SK-N-MC (cell line): ENCODE results near the gene FOXC1.

Experiments
- EZH2 ChIP-seq: fragments of 200-600 bp; sonication (generic); IDR thresholded peaks from one replicate; pipeline ENCODE4 v1.6.1; 2017; ENCODE audit warnings: antibody characterized with exemption
- POLR2AphosphoS5 ChIP-seq: IDR thresholded peaks from 2 replicates; pipeline ENCODE4 v1.6.1; 2012; ENCODE audit warnings: mild to moderate bottlenecking, low read depth, low read length, borderline replicate concordance

DNA sequence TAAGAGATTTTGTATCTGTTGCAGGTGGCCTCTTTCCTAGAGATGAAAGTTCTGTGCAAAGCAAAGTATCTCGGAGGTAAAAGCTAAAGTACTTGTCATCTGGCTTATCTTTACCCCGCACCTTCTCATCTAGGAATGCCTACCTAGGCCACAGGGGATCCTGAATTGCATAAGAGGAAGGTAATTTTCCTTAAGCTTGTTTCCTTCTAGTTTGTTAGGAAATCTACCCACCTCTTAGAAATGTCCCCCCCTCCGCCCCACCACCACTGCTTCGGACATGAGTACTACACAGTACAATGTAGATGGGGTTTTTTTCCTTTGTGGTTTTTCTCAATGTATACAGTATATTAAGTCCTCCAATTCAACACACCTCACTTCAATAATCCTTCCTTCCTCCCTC is 21.5 kb downstream of the FOXC1 start:
- TF ChIP-seq POLR2AphosphoS5, result no peak
- no peak for TF ChIP-seq EZH2
